Astrocyte of the cerebellum (primary cell): ENCODE data around the gene MGRN1.

Experiments used
- DNase-seq: peaks from one replicate; pipeline ENCODE4 v3.0.0-alpha.2; 2011; ENCODE audit warnings: low read depth
- H3K4me3 ChIP-seq: 2 replicates; pipeline ENCODE4 v1.5.1; 2011; ENCODE audit warnings: mild to moderate bottlenecking, low read depth, low read length, moderate library complexity
- CTCF ChIP-seq: IDR thresholded peaks from 2 replicates; pipeline ENCODE4 v1.5.1; 2012; ENCODE audit warnings: low read length, low read depth, moderate library complexity, mild to moderate bottlenecking; ENCODE audit errors: missing control alignments
- in situ Hi-C: cut with HindIII; loops from 2 replicates; pipeline ENCODE4 v1.10.0; 2017; ENCODE audit warnings: low sequenced_read_pairs

The MGRN1 gene

GRCh38 chr16:4697848-4698291, 73.2 kb downstream of the MGRN1 start:
- in situ Hi-C loops, result no loop called here
- TF ChIP-seq CTCF, result no peak
- H3K4me3 ChIP-seq, result no peak overlapping the region
- no peak for DNase-seq

- no peak overlapping the region for H3K4me3 ChIP-seq
- in situ Hi-C loops, result no loop called here
- no peak for TF ChIP-seq CTCF
- no peak for DNase-seq
These were observed 73.9 kb downstream of the MGRN1 start for GRCh38 chr16:4698321-4699045.

GRCh38 chr16:4699046-4699556, 74.5 kb downstream of the MGRN1 start:
- DNase-seq, result no peak
- no peak overlapping the region for H3K4me3 ChIP-seq
- in situ Hi-C loops, result no loop called here

GRCh38 chr16:4700380-4700996, 75.9 kb downstream of the MGRN1 start:
- in situ Hi-C loops, result no loop called here
- TF ChIP-seq CTCF, result no peak
- H3K4me3 ChIP-seq, result no peak overlapping the region
- DNase-seq, result no peak

More at GRCh38 chr16:4699046-4699556, 74.5 kb downstream of the MGRN1 start:
- TF ChIP-seq CTCF, result no peak

- no peak for DNase-seq
- no peak for TF ChIP-seq CTCF
- no peak overlapping the region for H3K4me3 ChIP-seq
- in situ Hi-C loops, result no loop called here
These were observed 76.5 kb downstream of the MGRN1 start for GRCh38 chr16:4700997-4701743.

- no peak for DNase-seq
- in situ Hi-C loops, result no loop called here
These were observed 77.3 kb downstream of the MGRN1 start for GRCh38 chr16:4701791-4702465.

More at GRCh38 chr16:4701791-4702465, 77.3 kb downstream of the MGRN1 start:
- H3K4me3 ChIP-seq, result no peak overlapping the region
- TF ChIP-seq CTCF, result no peak
